HepG2 (cell line): ENCODE measurements around the gene PLRG1. TPM values are rescaled to one million over a fixed set of nuclear protein-coding genes. Genes with fewer than 3 reads are reported as not detected.

Experiments used
- FOXK2 ChIP-seq: fragments of 450-650 bp; IDR thresholded peaks from 2 replicates; pipeline ENCODE4 v1.6.1; 2016
- HNF4G ChIP-seq, 2 experiments: sonication (generic) in 1 of 2; formaldehyde crosslinking in 1 of 2; IDR thresholded peaks; 2 replicates each; pipeline versions ENCODE4 v1.4.0 to v1.6.1; 2011 to 2020; ENCODE audit warnings: borderline replicate concordance in 2 of 2, low read depth in 2 of 2, mild to moderate bottlenecking in 2 of 2, low read length in 1 of 2, missing genetic modification reagents in 1 of 2, moderate library complexity in 1 of 2
- HOXD1 ChIP-seq: sonication (generic); formaldehyde crosslinking; IDR thresholded peaks from 2 replicates; pipeline ENCODE4 v1.5.0; 2020; ENCODE audit warnings: missing genetic modification reagents
- ISL2 ChIP-seq: sonication (generic); formaldehyde crosslinking; IDR thresholded peaks from 2 replicates; pipeline ENCODE4 v1.5.0; 2020; ENCODE audit warnings: missing genetic modification reagents
- ISX ChIP-seq: sonication (generic); formaldehyde crosslinking; conservative IDR thresholded peaks from 2 replicates; pipeline ENCODE4 v1.5.0; 2020; ENCODE audit warnings: missing genetic modification reagents
- JDP2 ChIP-seq: sonication (generic); formaldehyde crosslinking; IDR thresholded peaks from 2 replicates; pipeline ENCODE4 v1.8.1; 2022; ENCODE audit warnings: missing genetic modification reagents, borderline replicate concordance
- MED13 ChIP-seq: sonication (generic); formaldehyde crosslinking; IDR thresholded peaks from 2 replicates; pipeline ENCODE4 v1.5.0; 2020; ENCODE audit warnings: missing genetic modification reagents
- MLLT10 ChIP-seq: sonication (generic); formaldehyde crosslinking; IDR thresholded peaks from 2 replicates; pipeline ENCODE4 v1.4.0; 2020; ENCODE audit warnings: missing genetic modification reagents
- NFRKB ChIP-seq: fragments of 450-650 bp; IDR thresholded peaks from 2 replicates; pipeline ENCODE4 v1.6.1; 2017
- NKX3-1 ChIP-seq: sonication (generic); formaldehyde crosslinking; IDR thresholded peaks from 2 replicates; pipeline ENCODE4 v1.5.0; 2020; ENCODE audit warnings: missing genetic modification reagents
- PAWR ChIP-seq: sonication (generic); formaldehyde crosslinking; IDR thresholded peaks from 2 replicates; pipeline ENCODE4 v1.4.0; 2020; ENCODE audit warnings: missing genetic modification reagents, mild to moderate bottlenecking, borderline replicate concordance
- SRSF9 ChIP-seq: fragments of 200-400 bp; formaldehyde crosslinking; IDR thresholded peaks from 2 replicates; pipeline ENCODE4 v1.6.1; 2018; ENCODE audit warnings: borderline replicate concordance, mild to moderate bottlenecking, low read depth, low read length; ENCODE audit not compliant: insufficient read depth, poor library complexity, severe bottlenecking
- TSC22D2 ChIP-seq: sonication (generic); formaldehyde crosslinking; IDR thresholded peaks from 2 replicates; pipeline ENCODE4 v1.5.1; 2020; ENCODE audit warnings: missing genetic modification reagents, mild to moderate bottlenecking, borderline replicate concordance
- YEATS2 ChIP-seq: sonication (generic); formaldehyde crosslinking; IDR thresholded peaks from 2 replicates; pipeline ENCODE4 v1.4.0; 2020; ENCODE audit warnings: missing genetic modification reagents, borderline replicate concordance
- ZBTB42 ChIP-seq: sonication (generic); formaldehyde crosslinking; IDR thresholded peaks from 2 replicates; pipeline ENCODE4 v1.5.0; 2020; ENCODE audit warnings: mild to moderate bottlenecking, missing genetic modification reagents
- ZNF138 ChIP-seq: sonication (generic); formaldehyde crosslinking; IDR thresholded peaks from 2 replicates; pipeline ENCODE4 v1.5.0; 2020; ENCODE audit warnings: mild to moderate bottlenecking, low read depth, missing genetic modification reagents
- ZNF619 ChIP-seq: sonication (generic); formaldehyde crosslinking; IDR thresholded peaks from 2 replicates; pipeline ENCODE4 v1.4.0; 2020; ENCODE audit warnings: mild to moderate bottlenecking, missing genetic modification reagents
- ZNF678 ChIP-seq: sonication (generic); formaldehyde crosslinking; IDR thresholded peaks from 2 replicates; pipeline ENCODE4 v1.4.0; 2020; ENCODE audit warnings: mild to moderate bottlenecking, missing genetic modification reagents
- ZNF724P ChIP-seq: sonication (generic); formaldehyde crosslinking; IDR thresholded peaks from 2 replicates; pipeline ENCODE4 v1.8.0; 2022; ENCODE audit warnings: missing genetic modification reagents, borderline replicate concordance
- polyA plus RNA-seq, 8 experiments: library from polyadenylated mRNA; depleted of rRNA in 3 of 8; stranded (reverse) in 7 of 8; unstranded in 1 of 8; fragments of >200 nt; fragmentation: Illumina TruSeq in 4 of 8; extraction: Trizol in 4 of 8; gene quantifications; 2 replicates each; pipeline versions ENCODE4 v1.2.1 to v1.2.3, GENCODE V29; 2011 to 2016; ENCODE audit warnings: low read depth in 4 of 8, missing spikeins in 1 of 8, mixed read lengths in 1 of 8; ENCODE audit not compliant: insufficient read depth in 1 of 8
- total RNA-seq, 5 experiments: library from RNA; depleted of rRNA; stranded (reverse); fragments of >200 nt; fragmentation: Illumina TruSeq; extraction: Trizol; gene quantifications; 2 replicates each; pipeline ENCODE4 v1.2.3, GENCODE V29; 2016; ENCODE audit warnings: low read depth in 1 of 5
- TF ChIP-seq, protein P1 (sequence below): IDR thresholded peaks from 2 replicates; pipeline ENCODE4 v1.6.1; 2016; ENCODE audit warnings: mild to moderate bottlenecking, missing biosample characterization, missing genetic modification reagents
- TF ChIP-seq, protein P2 (sequence below): sonication (generic); formaldehyde crosslinking; IDR thresholded peaks from 2 replicates; pipeline ENCODE4 v1.5.1; 2020; ENCODE audit warnings: missing genetic modification reagents, mild to moderate bottlenecking, borderline replicate concordance
- TF ChIP-seq, protein P3 (sequence below): sonication (generic); formaldehyde crosslinking; IDR thresholded peaks from 2 replicates; pipeline ENCODE4 v1.4.0; 2020; ENCODE audit warnings: missing genetic modification reagents, borderline replicate concordance
- TF ChIP-seq, protein P4 (sequence below): sonication (generic); formaldehyde crosslinking; IDR thresholded peaks from 2 replicates; pipeline ENCODE4 v1.5.0; 2020; ENCODE audit warnings: missing genetic modification reagents
- TF ChIP-seq, protein P5 (sequence below): IDR thresholded peaks from 2 replicates; pipeline ENCODE4 v1.6.1; 2018; ENCODE audit warnings: missing genetic modification reagents

Gene PLRG1
- total and polyA plus RNA-seq, 2 of the 13 experiments (the other 11 are each of a cell fraction or from before 2014, with no cell fraction given): 77.3 to 110 TPM

DNA sequence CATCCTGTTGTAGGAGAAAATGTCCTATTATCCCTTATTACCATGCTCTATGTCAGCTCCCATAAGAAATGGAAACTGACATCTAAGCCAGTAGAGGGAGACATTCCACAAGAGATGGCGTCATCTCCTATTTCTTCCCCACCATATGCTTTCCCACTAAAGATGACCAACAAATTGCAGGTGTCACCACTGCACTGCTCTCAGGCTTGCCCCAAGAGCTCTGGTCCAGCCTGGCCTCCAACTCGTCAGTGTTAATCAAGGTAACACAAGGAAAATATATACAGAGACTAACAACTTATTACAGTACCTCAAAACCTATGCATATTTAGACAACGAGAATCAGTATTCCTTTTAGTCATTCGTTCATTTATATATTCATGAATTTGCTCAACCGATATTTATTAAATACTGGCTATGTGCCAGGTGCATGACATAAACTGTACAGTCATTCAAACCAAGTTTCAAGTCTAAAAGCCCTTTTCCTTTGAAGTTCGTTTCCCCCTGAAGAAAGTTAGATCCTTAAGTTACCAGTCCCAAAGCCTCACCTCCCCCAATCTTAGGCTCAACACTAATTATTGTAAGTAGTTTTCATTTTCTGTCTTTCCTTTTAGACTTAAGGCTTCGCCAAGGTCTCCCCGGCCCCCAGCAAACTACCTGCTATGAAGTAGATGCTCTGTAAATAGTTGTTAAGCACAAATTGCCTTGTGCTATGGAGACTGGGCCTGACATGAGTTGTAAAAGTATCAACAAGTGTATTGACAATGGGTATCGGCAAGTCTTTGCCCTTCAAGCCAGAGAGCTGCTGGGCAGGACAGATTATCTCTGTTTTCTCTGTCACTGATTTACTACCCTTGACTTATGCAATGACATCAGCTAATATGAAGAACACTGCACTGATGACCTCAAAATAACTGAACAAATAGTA, 9.6 kb upstream of the PLRG1 start (continued):
- TF ChIP-seq PAWR (CRISPR knock-in tag) (no peak), NKX3-1 (peak; percentile 56; the same call in 1 of the 2 replicates), ZBTB42 (CRISPR knock-in tag) (no peak), TSC22D2 (CRISPR knock-in tag) (0 out of 2 replicates have a peak, but pooled peaks have one; percentile 40), NFRKB (no peak), ZNF138 (CRISPR knock-in tag) (no peak), ZNF678 (CRISPR knock-in tag) (no peak), JDP2 (CRISPR knock-in tag) (no peak; the same call in 1 of the 2 replicates), ZNF619 (no peak), ZNF724P (CRISPR knock-in tag) (no peak), MLLT10 (CRISPR knock-in tag) (no peak), HNF4G (IDR thresholded peaks at IDR 0.05; ENCODE audit: borderline replicate concordance, low read depth, low read length) (peak; percentile 65; the same call in 1 of the 2 replicates), HNF4G (CRISPR knock-in tag; IDR thresholded peaks at IDR 0.05; ENCODE audit: borderline replicate concordance, low read depth) (peak; percentile 59; the same call in 1 of the 2 replicates), MED13 (CRISPR knock-in tag) (peak; percentile 88), YEATS2 (CRISPR knock-in tag) (peak; percentile 48; the same call in 1 of the 2 replicates), HOXD1 (CRISPR knock-in tag) (peak; percentile 94), SRSF9 (no peak), ISL2 (peak; percentile 99), FOXK2 (peak; percentile 81), ISX (CRISPR knock-in tag) (no peak)
- TF ChIP-seq, protein P1, sequence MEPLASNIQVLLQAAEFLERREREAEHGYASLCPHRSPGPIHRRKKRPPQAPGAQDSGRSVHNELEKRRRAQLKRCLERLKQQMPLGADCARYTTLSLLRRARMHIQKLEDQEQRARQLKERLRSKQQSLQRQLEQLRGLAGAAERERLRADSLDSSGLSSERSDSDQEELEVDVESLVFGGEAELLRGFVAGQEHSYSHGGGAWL: no peak
- TF ChIP-seq, protein P2, sequence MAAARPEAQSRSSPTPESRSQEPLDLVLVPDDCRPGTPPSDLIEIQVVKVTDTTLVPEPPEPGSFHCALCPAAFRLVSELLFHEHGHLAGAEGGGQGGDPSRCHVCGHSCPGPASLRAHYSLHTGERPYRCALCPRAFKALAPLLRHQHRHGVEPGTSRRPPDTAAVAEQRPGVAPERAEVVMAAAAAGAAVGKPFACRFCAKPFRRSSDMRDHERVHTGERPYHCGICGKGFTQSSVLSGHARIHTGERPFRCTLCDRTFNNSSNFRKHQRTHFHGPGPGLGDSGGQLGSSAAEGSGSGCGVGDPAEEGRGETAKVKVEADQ: no peak
- TF ChIP-seq, protein P3, sequence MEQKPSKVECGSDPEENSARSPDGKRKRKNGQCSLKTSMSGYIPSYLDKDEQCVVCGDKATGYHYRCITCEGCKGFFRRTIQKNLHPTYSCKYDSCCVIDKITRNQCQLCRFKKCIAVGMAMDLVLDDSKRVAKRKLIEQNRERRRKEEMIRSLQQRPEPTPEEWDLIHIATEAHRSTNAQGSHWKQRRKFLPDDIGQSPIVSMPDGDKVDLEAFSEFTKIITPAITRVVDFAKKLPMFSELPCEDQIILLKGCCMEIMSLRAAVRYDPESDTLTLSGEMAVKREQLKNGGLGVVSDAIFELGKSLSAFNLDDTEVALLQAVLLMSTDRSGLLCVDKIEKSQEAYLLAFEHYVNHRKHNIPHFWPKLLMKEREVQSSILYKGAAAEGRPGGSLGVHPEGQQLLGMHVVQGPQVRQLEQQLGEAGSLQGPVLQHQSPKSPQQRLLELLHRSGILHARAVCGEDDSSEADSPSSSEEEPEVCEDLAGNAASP (CRISPR knock-in tag): peak; percentile 95
- TF ChIP-seq, protein P4, sequence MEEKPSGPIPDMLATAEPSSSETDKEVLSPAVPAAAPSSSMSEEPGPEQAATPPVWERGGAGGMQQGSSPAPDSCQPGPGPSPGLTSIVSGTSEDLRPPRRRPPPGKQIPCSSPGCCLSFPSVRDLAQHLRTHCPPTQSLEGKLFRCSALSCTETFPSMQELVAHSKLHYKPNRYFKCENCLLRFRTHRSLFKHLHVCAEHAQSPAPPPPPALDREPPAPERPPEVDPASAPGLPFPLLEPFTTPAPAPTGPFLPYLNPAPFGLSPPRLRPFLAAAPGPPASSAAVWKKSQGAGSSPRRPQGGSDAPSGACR: no peak
- TF ChIP-seq, protein P5, sequence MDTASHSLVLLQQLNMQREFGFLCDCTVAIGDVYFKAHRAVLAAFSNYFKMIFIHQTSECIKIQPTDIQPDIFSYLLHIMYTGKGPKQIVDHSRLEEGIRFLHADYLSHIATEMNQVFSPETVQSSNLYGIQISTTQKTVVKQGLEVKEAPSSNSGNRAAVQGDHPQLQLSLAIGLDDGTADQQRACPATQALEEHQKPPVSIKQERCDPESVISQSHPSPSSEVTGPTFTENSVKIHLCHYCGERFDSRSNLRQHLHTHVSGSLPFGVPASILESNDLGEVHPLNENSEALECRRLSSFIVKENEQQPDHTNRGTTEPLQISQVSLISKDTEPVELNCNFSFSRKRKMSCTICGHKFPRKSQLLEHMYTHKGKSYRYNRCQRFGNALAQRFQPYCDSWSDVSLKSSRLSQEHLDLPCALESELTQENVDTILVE: peak; percentile 82
